HG03575 (cell line): ENCODE data around the gene NPR3.

Experiments used
- ATAC-seq: cut with Tn5 transposase; IDR thresholded peaks from one replicate; pipeline ENCODE4 v1.9.1; 2021; ENCODE audit not compliant: unreplicated experiment, insufficient number of reproducible peaks, low FRiP score; ENCODE audit errors: extremely low read depth

NPR3 gene

GRCh38 chr5:32710550-32711361 lies at the start of gene NPR3:
Gene NPR3 (plus strand): TSS chr5:32711321. CDS start chr5:32711777, 456 bp downstream.
- ATAC-seq: no peak

- no peak for ATAC-seq
Observed at GRCh38 chr5:32664523-32664922, 46.6 kb upstream of the NPR3 start.

GRCh38 chr5:32668552-32668951 lies 42.6 kb upstream of the NPR3 start:
- ATAC-seq: no peak

- no peak for ATAC-seq
Observed at GRCh38 chr5:32673272-32673671, 37.8 kb upstream of the NPR3 start.

GRCh38 chr5:32677023-32677422 lies 34.1 kb upstream of the NPR3 start:
- no peak for ATAC-seq

GRCh38 chr5:32678472-32678871 lies 32.6 kb upstream of the NPR3 start:
- no peak for ATAC-seq

- ATAC-seq: no peak
Observed at GRCh38 chr5:32679218-32679617, 31.9 kb upstream of the NPR3 start.

GRCh38 chr5:32680183-32680582 lies 30.9 kb upstream of the NPR3 start:
- ATAC-seq: no peak

GRCh38 chr5:32683125-32683524 lies 28.0 kb upstream of the NPR3 start:
- no peak for ATAC-seq

GRCh38 chr5:32684260-32684659 lies 26.9 kb upstream of the NPR3 start:
- ATAC-seq: no peak

GRCh38 chr5:32686799-32687498 lies 24.2 kb upstream of the NPR3 start:
- ATAC-seq: no peak

- ATAC-seq: no peak
Observed at GRCh38 chr5:32687499-32687831, 23.7 kb upstream of the NPR3 start.

GRCh38 chr5:32690153-32690552 lies 21.0 kb upstream of the NPR3 start:
- no peak for ATAC-seq

GRCh38 chr5:32690666-32691065 lies 20.5 kb upstream of the NPR3 start:
- no peak for ATAC-seq

GRCh38 chr5:32692036-32692746 lies 18.9 kb upstream of the NPR3 start:
- ATAC-seq: no peak

- ATAC-seq: no peak
Observed at GRCh38 chr5:32703957-32704356, 7.2 kb upstream of the NPR3 start.

GRCh38 chr5:32707418-32707997 lies 3.6 kb upstream of the NPR3 start:
- no peak for ATAC-seq

- ATAC-seq: no peak
Observed at GRCh38 chr5:32708949-32709348, 2.2 kb upstream of the NPR3 start.

- ATAC-seq: no peak
Observed at GRCh38 chr5:32709750-32710549, 1.2 kb upstream of the NPR3 start.
